ENCODE data around the gene NEO1.
"Not testable (repeated sequence)": the region's sequence is repeated elsewhere in the genome, so short reads cannot be mapped to it uniquely, and the experiment has no call there.

The NEO1 gene

GRCh38 chr15:73298522-73299245, 246.4 kb downstream of the NEO1 start:
- Histone ChIP-seq H3K4me3 (replicated peaks; ENCODE audit: low read depth, low read length) (no peak overlapping the region), H3K36me3 (ENCODE audit: control insufficient read depth, insufficient read depth, low read length) (no peaks in the 10 kb centered on the region), H3K27me3 (replicated peaks; ENCODE audit: control insufficient read depth, insufficient read depth, low read length) (no peaks in the 10 kb centered on the region; the same call in 1 of the 2 replicates)
- no peak for DNase-seq (ENCODE audit: extremely low read depth, insufficient read length)
- TF ChIP-seq CTCF (IDR thresholded peaks at IDR 0.05; ENCODE audit: insufficient read depth, low read length, poor library complexity, severe bottlenecking) = no peak

DNA sequence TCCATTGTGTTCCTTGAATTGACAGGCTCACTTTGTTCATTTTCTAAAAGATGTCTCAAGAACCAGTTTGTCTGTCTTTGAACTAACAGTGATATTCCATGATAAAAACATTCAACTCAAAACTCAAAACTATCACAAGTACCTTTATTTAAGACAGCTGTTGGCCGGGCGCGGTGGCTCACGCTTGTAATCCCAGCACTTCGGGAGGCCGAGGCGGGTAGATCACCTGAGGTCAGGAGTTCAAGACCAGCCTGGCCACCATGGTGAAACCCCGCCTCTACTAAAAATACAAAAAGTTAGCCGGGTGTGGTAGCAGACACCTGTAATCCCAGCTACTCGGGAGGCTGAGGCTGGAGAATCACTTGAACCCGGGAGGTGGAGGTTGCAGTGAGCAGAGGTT, 248.0 kb downstream of the NEO1 start:
- not testable (repeated sequence) for H3K4me3 ChIP-seq (replicated peaks; ENCODE audit: low read depth, low read length); H3K36me3 ChIP-seq (ENCODE audit: control insufficient read depth, insufficient read depth, low read length); DNase-seq (ENCODE audit: extremely low read depth, insufficient read length); H3K27me3 ChIP-seq (replicated peaks; ENCODE audit: control insufficient read depth, insufficient read depth, low read length)

GRCh38 chr15:73303636-73304035, 251.4 kb downstream of the NEO1 start:
- H3K36me3 ChIP-seq (ENCODE audit: control insufficient read depth, insufficient read depth, low read length) = no peaks in the 10 kb centered on the region
- no peak for TF ChIP-seq CTCF (IDR thresholded peaks at IDR 0.05; ENCODE audit: insufficient read depth, low read length, poor library complexity, severe bottlenecking)
- DNase-seq (ENCODE audit: extremely low read depth, insufficient read length) = no peak
- no peaks in the 10 kb centered on the region for H3K27me3 ChIP-seq (replicated peaks; ENCODE audit: control insufficient read depth, insufficient read depth, low read length)
- no peak overlapping the region for H3K4me3 ChIP-seq (replicated peaks; ENCODE audit: low read depth, low read length)

- peak; percentile 70 for TF ChIP-seq CTCF (IDR thresholded peaks at IDR 0.05; ENCODE audit: insufficient read depth, low read length, poor library complexity, severe bottlenecking)
- Histone ChIP-seq H3K36me3 (ENCODE audit: control insufficient read depth, insufficient read depth, low read length) (no peaks in the 10 kb centered on the region), H3K4me3 (replicated peaks; ENCODE audit: low read depth, low read length) (no peak overlapping the region), H3K27me3 (replicated peaks; ENCODE audit: control insufficient read depth, insufficient read depth, low read length) (no peaks in the 10 kb centered on the region)
- DNase-seq (ENCODE audit: extremely low read depth, insufficient read length) = no peak
Observed at GRCh38 chr15:73305331-73306211, 253.3 kb downstream of the NEO1 start.

- Histone ChIP-seq H3K27me3 (replicated peaks; ENCODE audit: control insufficient read depth, insufficient read depth, low read length) (no peaks in the 10 kb centered on the region), H3K4me3 (replicated peaks; ENCODE audit: low read depth, low read length) (no peak overlapping the region), H3K36me3 (ENCODE audit: control insufficient read depth, insufficient read depth, low read length) (no peaks in the 10 kb centered on the region)
- DNase-seq (ENCODE audit: extremely low read depth, insufficient read length) = no peak
- no peak for TF ChIP-seq CTCF (IDR thresholded peaks at IDR 0.05; ENCODE audit: insufficient read depth, low read length, poor library complexity, severe bottlenecking)
Observed at GRCh38 chr15:73308305-73308704, 256.0 kb downstream of the NEO1 start.

DNA sequence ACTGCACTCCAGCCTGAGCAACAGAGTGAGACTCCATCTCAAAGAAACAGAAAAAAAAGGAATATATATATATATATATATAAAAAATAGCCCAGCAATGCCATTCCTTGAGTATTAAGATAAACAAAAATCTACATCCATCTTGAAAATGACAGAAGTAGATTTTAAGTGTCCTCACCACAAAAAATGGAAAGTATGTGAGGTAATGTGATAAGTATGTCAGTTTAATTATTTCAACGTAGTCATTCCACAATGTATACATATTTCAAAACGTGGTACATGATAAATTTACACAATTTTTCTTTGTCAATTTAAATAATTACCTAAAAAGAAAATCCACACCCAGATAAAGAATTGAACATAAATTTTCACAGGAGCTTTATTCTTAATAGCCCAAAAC, 261.6 kb downstream of the NEO1 start:
- no peak for DNase-seq (ENCODE audit: extremely low read depth, insufficient read length)
- H3K27me3 ChIP-seq (replicated peaks; ENCODE audit: control insufficient read depth, insufficient read depth, low read length) = peaks cover 2% of the 10 kb centered on the region; the same call in 1 of the 2 replicates
- no peaks in the 10 kb centered on the region for H3K36me3 ChIP-seq (ENCODE audit: control insufficient read depth, insufficient read depth, low read length)
- no peak overlapping the region for H3K4me3 ChIP-seq (replicated peaks; ENCODE audit: low read depth, low read length)
- TF ChIP-seq CTCF (IDR thresholded peaks at IDR 0.05; ENCODE audit: insufficient read depth, low read length, poor library complexity, severe bottlenecking) = no peak
